Keratinocyte (primary cell): ENCODE data around the gene OPTN. TPM values are rescaled to one million over a fixed set of nuclear protein-coding genes. Genes with fewer than 3 reads are reported as not detected.

ENCODE experiments used
- DNase-seq: peaks from one replicate; pipeline ENCODE4 v3.0.0-alpha.2; 2011; ENCODE audit warnings: low read depth, missing footprints, low spot score
- FAIRE-seq: peaks from 2 replicates; lab custom pipeline; 2011; peaks lifted over from hg19 to GRCh38; lab: Jason Lieb, UNC
- H2AFZ ChIP-seq: 2 replicates; pipeline ENCODE4 v1.6.0; 2012; ENCODE audit warnings: low read length, control low read depth, inconsistent platforms; ENCODE audit not compliant: control insufficient read depth
- H3K27ac ChIP-seq: 2 replicates; pipeline ENCODE4 v1.5.1; 2011; ENCODE audit warnings: low read length; ENCODE audit not compliant: control insufficient read depth, insufficient read depth
- H3K27me3 ChIP-seq: 3 replicates; pipeline ENCODE4 v1.6.0; 2011; ENCODE audit warnings: low read length; ENCODE audit not compliant: control insufficient read depth, insufficient read depth; ENCODE audit errors: extremely low read depth
- H3K36me3 ChIP-seq, 2 experiments: 2 replicates in 1 of 2; 3 replicates in 1 of 2; pipeline ENCODE4 v1.5.1; 2011; ENCODE audit warnings: low read length in 2 of 2, mild to moderate bottlenecking in 1 of 2; ENCODE audit not compliant: control insufficient read depth in 2 of 2, insufficient read depth in 2 of 2; ENCODE audit errors: extremely low read depth in 1 of 2
- H3K4me1 ChIP-seq: 3 replicates; pipeline ENCODE4 v1.5.1; 2011; ENCODE audit warnings: low read length; ENCODE audit not compliant: control insufficient read depth, insufficient read depth; ENCODE audit errors: extremely low read depth
- H3K4me2 ChIP-seq: 3 replicates; pipeline ENCODE4 v1.6.0; 2011; ENCODE audit warnings: low read depth, low read length; ENCODE audit not compliant: control insufficient read depth, insufficient read depth; ENCODE audit errors: extremely low read depth
- H3K4me3 ChIP-seq, 3 experiments: fragments of 200-600 bp in 1 of 3; sonication (generic) in 1 of 3; 2 replicates in 2 of 3; 3 replicates in 1 of 3; pipeline ENCODE4 v1.5.1; 2011 to 2016; ENCODE audit warnings: low read length in 3 of 3, mild to moderate bottlenecking in 3 of 3, control low read depth in 2 of 3, inconsistent platforms in 1 of 3, low read depth in 1 of 3, mixed read lengths in 1 of 3, mixed run types in 1 of 3, moderate library complexity in 1 of 3; ENCODE audit not compliant: control insufficient read depth in 2 of 3, insufficient read depth in 2 of 3; ENCODE audit errors: extremely low read depth in 1 of 3
- H3K79me2 ChIP-seq: 2 replicates; pipeline ENCODE4 v1.6.0; 2012; ENCODE audit warnings: low read length; ENCODE audit not compliant: control insufficient read depth, insufficient read depth
- H3K9ac ChIP-seq: 3 replicates; pipeline ENCODE4 v1.6.0; 2011; ENCODE audit warnings: low read length; ENCODE audit not compliant: control insufficient read depth, insufficient read depth; ENCODE audit errors: extremely low read depth
- H3K9me1 ChIP-seq: 3 replicates; pipeline ENCODE4 v1.6.0; 2011; ENCODE audit warnings: low read length; ENCODE audit not compliant: control insufficient read depth, insufficient read depth; ENCODE audit errors: extremely low read depth
- H3K9me3 ChIP-seq: 2 replicates; pipeline ENCODE4 v1.5.1; 2012; ENCODE audit warnings: low read depth, low read length; ENCODE audit not compliant: control insufficient read depth
- H4K20me1 ChIP-seq: 3 replicates; pipeline ENCODE4 v1.6.0; 2011; ENCODE audit warnings: low read length; ENCODE audit not compliant: control insufficient read depth, insufficient read depth; ENCODE audit errors: extremely low read depth
- EZH2 ChIP-seq: IDR thresholded peaks from one replicate; pipeline ENCODE4 v1.6.1; 2012; ENCODE audit warnings: inconsistent platforms, mild to moderate bottlenecking, low read length, moderate library complexity
- dilution Hi-C: fragments of 300-500 bp; cut with MboI; formaldehyde crosslinking; loops from one replicate; pipeline ENCODE4 v1.7.0; 2020; ENCODE audit warnings: low sequenced_read_pairs; ENCODE audit not compliant: extremely low pct_ligation_motif_present
- polyA plus RNA-seq, 5 experiments: library from polyadenylated mRNA; depleted of rRNA in 3 of 5; stranded (reverse) in 3 of 5; stranded (forward) in 1 of 5; unstranded in 1 of 5; fragments of >200 nt; gene quantifications; 1 replicate in 1 of 5; 2 replicates in 3 of 5; 3 replicates in 1 of 5; pipeline versions ENCODE4 v1.2.1 to v1.2.3, GENCODE V29; 2011 to 2012; ENCODE audit warnings: missing spikeins in 2 of 5, low read depth in 1 of 5, low replicate concordance in 1 of 5
- TF ChIP-seq, protein P1 (sequence below), 3 experiments: IDR thresholded peaks in 1 of 3; conservative IDR thresholded peaks in 1 of 3; optimal IDR thresholded peaks in 1 of 3; 2 replicates in 2 of 3; 3 replicates in 1 of 3; pipeline versions ENCODE3 to v1.5.1; 2011; ENCODE audit warnings: low read length in 3 of 3, mild to moderate bottlenecking in 3 of 3, moderate library complexity in 2 of 3, control low read depth in 1 of 3, inconsistent platforms in 1 of 3; ENCODE audit not compliant: insufficient read depth in 2 of 3; ENCODE audit errors: extremely low read depth in 1 of 3

OPTN gene
- polyA plus RNA-seq, 1 donor (not counting 4 experiments of a cell fraction or from before 2014, with no cell fraction given), result 71.9 TPM

DNA sequence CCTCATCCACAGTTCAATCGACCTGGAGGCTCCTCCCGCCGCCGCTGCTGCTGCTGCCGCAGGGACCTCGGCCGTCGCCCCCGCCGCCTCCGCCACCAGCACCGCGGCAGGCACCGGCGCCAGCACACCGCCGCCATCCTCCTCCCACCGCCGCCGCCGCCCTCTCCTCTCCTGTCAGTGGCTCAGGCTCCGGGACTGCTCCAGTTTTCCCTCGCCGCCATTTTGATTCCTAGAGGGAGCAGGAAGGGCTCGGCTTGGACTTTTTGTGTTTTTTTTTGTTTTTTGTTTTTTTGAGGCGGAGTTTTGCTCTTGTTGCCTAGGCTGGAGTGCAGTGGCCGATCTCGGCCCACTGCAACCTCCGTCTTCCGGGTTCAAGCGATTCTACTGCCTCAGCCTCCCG, 58.4 kb downstream of the OPTN start:
- H3K4me1 ChIP-seq, result peaks cover 13% of the 10 kb centered on the region
- no peak for FAIRE-seq
- H3K9me3 ChIP-seq, result no peaks in the 10 kb centered on the region
- peak overlapping the region; percentile 16 for H3K4me2 ChIP-seq
- H3K9me1 ChIP-seq, result no peaks in the 10 kb centered on the region
- no peak for DNase-seq
- dilution Hi-C loops, result no loop called here
- H3K79me2 ChIP-seq, result peaks cover 16% of the 10 kb centered on the region
- H3K4me3 ChIP-seq, result peak overlapping the region in 2 of 3 experiments; percentile 15 to 37
- H3K27me3 ChIP-seq, result no peaks in the 10 kb centered on the region
- H4K20me1 ChIP-seq, result no peaks in the 10 kb centered on the region
- H3K27ac ChIP-seq, result no peak overlapping the region
- no peak overlapping the region for H3K9ac ChIP-seq
- TF ChIP-seq, protein P1, sequence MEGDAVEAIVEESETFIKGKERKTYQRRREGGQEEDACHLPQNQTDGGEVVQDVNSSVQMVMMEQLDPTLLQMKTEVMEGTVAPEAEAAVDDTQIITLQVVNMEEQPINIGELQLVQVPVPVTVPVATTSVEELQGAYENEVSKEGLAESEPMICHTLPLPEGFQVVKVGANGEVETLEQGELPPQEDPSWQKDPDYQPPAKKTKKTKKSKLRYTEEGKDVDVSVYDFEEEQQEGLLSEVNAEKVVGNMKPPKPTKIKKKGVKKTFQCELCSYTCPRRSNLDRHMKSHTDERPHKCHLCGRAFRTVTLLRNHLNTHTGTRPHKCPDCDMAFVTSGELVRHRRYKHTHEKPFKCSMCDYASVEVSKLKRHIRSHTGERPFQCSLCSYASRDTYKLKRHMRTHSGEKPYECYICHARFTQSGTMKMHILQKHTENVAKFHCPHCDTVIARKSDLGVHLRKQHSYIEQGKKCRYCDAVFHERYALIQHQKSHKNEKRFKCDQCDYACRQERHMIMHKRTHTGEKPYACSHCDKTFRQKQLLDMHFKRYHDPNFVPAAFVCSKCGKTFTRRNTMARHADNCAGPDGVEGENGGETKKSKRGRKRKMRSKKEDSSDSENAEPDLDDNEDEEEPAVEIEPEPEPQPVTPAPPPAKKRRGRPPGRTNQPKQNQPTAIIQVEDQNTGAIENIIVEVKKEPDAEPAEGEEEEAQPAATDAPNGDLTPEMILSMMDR (optimal IDR thresholded peaks at IDR 0.05 in 1 of 3, IDR thresholded peaks at IDR 0.05 in 1 of 3, conservative IDR thresholded peaks at IDR 0.05 in 1 of 3; ENCODE audit: extremely low read depth in 1 of 3, insufficient read depth in 2 of 3, low read length in 3 of 3), result no peak
- TF ChIP-seq EZH2, result no peak
- H2AFZ ChIP-seq, result peak overlapping the region; percentile 85
- no peaks in the 10 kb centered on the region for H3K36me3 ChIP-seq

DNA sequence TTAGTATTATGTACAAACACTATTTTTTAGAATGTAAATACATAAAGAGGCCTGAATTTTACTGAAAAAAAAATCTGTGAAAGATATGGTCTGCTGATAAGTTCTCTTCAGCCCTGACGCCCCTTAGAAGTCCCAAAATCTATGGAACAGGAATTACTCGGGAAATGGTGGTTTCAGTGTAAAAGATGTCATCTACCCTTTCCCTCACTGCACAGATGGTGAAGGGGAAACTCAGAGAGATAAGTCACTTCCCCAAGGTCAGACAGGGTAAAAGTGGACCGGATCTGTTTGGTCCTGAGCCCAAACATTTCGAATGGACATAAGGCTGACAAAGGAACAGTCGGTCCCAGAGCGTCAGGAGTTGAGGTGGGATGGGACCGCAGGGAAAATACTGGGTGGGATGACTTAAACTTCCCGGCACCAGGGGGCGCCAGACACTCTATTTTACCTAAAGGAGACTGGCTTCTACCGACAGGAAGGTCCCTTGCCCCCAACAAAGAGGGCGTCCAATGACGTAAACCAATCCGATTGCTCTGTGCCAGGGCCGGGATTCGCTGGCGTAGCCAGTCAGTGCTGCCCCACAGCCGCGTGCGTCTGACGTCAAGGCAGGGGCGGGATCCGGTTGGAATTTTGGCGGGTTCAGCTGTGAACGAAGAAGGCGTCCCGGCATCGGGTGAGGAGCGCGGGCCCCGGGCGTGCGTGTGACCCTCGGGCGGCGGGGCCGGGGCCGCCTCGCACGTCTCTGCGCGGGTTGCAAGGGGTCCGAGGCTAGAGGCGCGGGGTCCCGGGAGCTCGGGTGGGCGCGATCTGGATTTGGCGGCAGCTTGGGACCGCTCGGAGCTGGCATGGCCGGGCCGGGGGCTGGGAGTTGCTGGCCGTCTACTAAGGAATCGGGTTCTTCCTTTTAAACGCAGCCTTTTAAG, 61.2 kb downstream of the OPTN start, which contains the start of gene MCM10:
Gene MCM10 (plus strand): TSS at position 625 of the 923 bp plus-strand sequence. CDS start 2,645 bp downstream, outside the sequence.
- H3K27ac ChIP-seq, result peak within 1 kb of the TSS; percentile 63
- peak; percentile 86 for FAIRE-seq
- no peak for TF ChIP-seq EZH2
- TF ChIP-seq, protein P1 (optimal IDR thresholded peaks at IDR 0.05 in 1 of 3, IDR thresholded peaks at IDR 0.05 in 1 of 3, conservative IDR thresholded peaks at IDR 0.05 in 1 of 3; ENCODE audit: extremely low read depth in 1 of 3, insufficient read depth in 2 of 3, low read length in 3 of 3), result peak; percentile 82 to 88 (median 85)

More for the DNA sequence above, 61.2 kb downstream of the OPTN start, which contains the start of gene MCM10:
- peaks cover 0 to 6% of the 10 kb centered on the region in 2 experiments for H3K36me3 ChIP-seq
- peak within 1 kb of the TSS; percentile 60 to 88 (median 87) for H3K4me3 ChIP-seq
- peak within 1 kb of the TSS; percentile 75 for H3K9ac ChIP-seq
- dilution Hi-C loops, result no loop called here
- H3K4me1 ChIP-seq, result peaks cover 13% of the 10 kb centered on the region
- no peaks in the 10 kb centered on the region for H3K9me1 ChIP-seq
- no peaks in the 10 kb centered on the region for H3K9me3 ChIP-seq
- H3K4me2 ChIP-seq, result peak within 1 kb of the TSS; percentile 79
- no peaks in the 10 kb centered on the region for H4K20me1 ChIP-seq
- no peaks in the 10 kb centered on the region for H3K27me3 ChIP-seq
- peak within 1 kb of the TSS; percentile 97 for H2AFZ ChIP-seq
- DNase-seq, result peak; percentile 96
- peaks cover 22% of the 10 kb centered on the region for H3K79me2 ChIP-seq
